Colonic mucosa (tissue), 4 donors: Measurements from ENCODE around the gene OR56A4. TPM values are rescaled to one million over a fixed set of nuclear protein-coding genes. Genes with fewer than 3 reads are reported as not detected.
A peak's percentile ranks its signal among the peaks of the same experiment; 100 is the strongest.

Source experiments
- DNase-seq: peaks from one replicate; pipeline ENCODE4 v3.0.0-alpha.2; 2020
- H3K27ac ChIP-seq: fragments of 200-600 bp; one replicate; pipeline ENCODE4 v1.8.0; 2021
- H3K27me3 ChIP-seq: fragments of 200-600 bp; one replicate; pipeline ENCODE4 v1.8.0; 2021
- H3K36me3 ChIP-seq: fragments of 200-600 bp; one replicate; pipeline ENCODE4 v1.8.0; 2021
- H3K4me1 ChIP-seq: fragments of 200-600 bp; one replicate; pipeline ENCODE4 v1.8.0; 2021; ENCODE audit warnings: mild to moderate bottlenecking
- H3K4me3 ChIP-seq: fragments of 200-600 bp; one replicate; pipeline ENCODE4 v1.8.0; 2021
- H3K9ac ChIP-seq, 2 donors: one replicate each; pipeline ENCODE4 v1.7.0; 2013; ENCODE audit warnings: control low read depth in 2 of 2, low read depth in 2 of 2, low read length in 2 of 2
- H3K9me3 ChIP-seq: fragments of 200-600 bp; one replicate; pipeline ENCODE4 v1.8.0; 2021
- CTCF ChIP-seq: fragments of 200-600 bp; IDR thresholded peaks from one replicate; pipeline ENCODE4 v1.8.0; 2022; ENCODE audit warnings: antibody characterized with exemption, mild to moderate bottlenecking
- intact Hi-C: fragments of 100-400 bp; cut with DNase I; formaldehyde crosslinking; loops from one replicate; pipeline ENCODE4 v1.14.1; 2022
- total RNA-seq, 2 donors: library from RNA; stranded (reverse); fragmentation: NEBNext Ultra II Directional in 1 of 2; extraction: Animal tissue kit (Norgen Biotek cat#: 25700) in 1 of 2; gene quantifications; one replicate each; pipeline ENCODE4 v1.2.1, GENCODE V29; 2021
- donor health status: healthy.
- donor health status: DM: no; HTN: no; CAD: no.
- donor health status: DM: no; HTN: no; CAD: no.

OR56A4 gene
- total RNA-seq, 2 donors from 2014 or later = not detected

- no peaks in the 10 kb centered on the region for H3K27me3 ChIP-seq
- intact Hi-C loops = no loop called here
- TF ChIP-seq CTCF = no peak
Measured at GRCh38 chr11:6027501-6027900, 20.8 kb upstream of the OR56A4 start.

GRCh38 chr11:6025056-6025455 lies 18.3 kb upstream of the OR56A4 start:
- TF ChIP-seq CTCF = no peak
- intact Hi-C loops = no loop called here
- no peaks in the 10 kb centered on the region for H3K36me3 ChIP-seq
- no peak overlapping the region for H3K9ac ChIP-seq
- H3K9me3 ChIP-seq = no peaks in the 10 kb centered on the region
- H3K4me3 ChIP-seq = no peak overlapping the region
- no peaks in the 10 kb centered on the region for H3K4me1 ChIP-seq
- no peak for DNase-seq
- no peaks in the 10 kb centered on the region for H3K27me3 ChIP-seq
- H3K27ac ChIP-seq = no peak overlapping the region

More at GRCh38 chr11:6027501-6027900, 20.8 kb upstream of the OR56A4 start:
- no peak overlapping the region for H3K27ac ChIP-seq
- H3K4me1 ChIP-seq = no peaks in the 10 kb centered on the region
- H3K9me3 ChIP-seq = no peaks in the 10 kb centered on the region
- no peak for DNase-seq
- H3K4me3 ChIP-seq = no peak overlapping the region
- H3K9ac ChIP-seq = no peak overlapping the region
- no peaks in the 10 kb centered on the region for H3K36me3 ChIP-seq

- no peaks in the 10 kb centered on the region for H3K9me3 ChIP-seq
- H3K27me3 ChIP-seq = no peaks in the 10 kb centered on the region
- intact Hi-C loops = loop anchor here (5.0 kb wide), 3 partner anchors 279 to 329 kb away; no protein-coding TSS in a partner anchor
- H3K9ac ChIP-seq = no peak overlapping the region
- DNase-seq = no peak
- H3K27ac ChIP-seq = no peak overlapping the region
- no peaks in the 10 kb centered on the region for H3K4me1 ChIP-seq
- H3K36me3 ChIP-seq = no peaks in the 10 kb centered on the region
- H3K4me3 ChIP-seq = no peak overlapping the region
- peak; percentile 41 for TF ChIP-seq CTCF
Measured at GRCh38 chr11:6022956-6023355, 16.2 kb upstream of the OR56A4 start.

GRCh38 chr11:6013042-6013441 lies 6.3 kb upstream of the OR56A4 start:
- no peaks in the 10 kb centered on the region for H3K4me1 ChIP-seq
- no peak overlapping the region for H3K9ac ChIP-seq
- intact Hi-C loops = no loop called here
- DNase-seq = no peak
- no peak for TF ChIP-seq CTCF
- no peaks in the 10 kb centered on the region for H3K27me3 ChIP-seq
- H3K9me3 ChIP-seq = no peaks in the 10 kb centered on the region
- no peaks in the 10 kb centered on the region for H3K36me3 ChIP-seq
- H3K4me3 ChIP-seq = no peak overlapping the region
- H3K27ac ChIP-seq = no peak overlapping the region

GRCh38 chr11:6012035-6012668 lies 5.4 kb upstream of the OR56A4 start:
- Histone ChIP-seq H3K4me1 (no peaks in the 10 kb centered on the region), H3K9ac (no peak overlapping the region), H3K27me3 (no peaks in the 10 kb centered on the region), H3K4me3 (no peak overlapping the region), H3K9me3 (no peaks in the 10 kb centered on the region), H3K36me3 (no peaks in the 10 kb centered on the region), H3K27ac (no peak overlapping the region)
- no peak for TF ChIP-seq CTCF
- DNase-seq = no peak
- intact Hi-C loops = no loop called here
